DOHH2 (cell line): Measurements from ENCODE around the gene URB1.
"Not testable (repeated sequence)": the region's sequence is repeated elsewhere in the genome, so short reads cannot be mapped to it uniquely, and the experiment has no call there.

Experiments used
- EZH2phosphoT487 ChIP-seq: fragments of 200-600 bp; sonication (generic); IDR thresholded peaks from 2 replicates; pipeline ENCODE4 v1.6.1; 2017; ENCODE audit warnings: borderline replicate concordance, mild to moderate bottlenecking, antibody characterized with exemption, low read length, moderate library complexity, mixed read lengths
- TF ChIP-seq, protein P1 (sequence below): fragments of 200-600 bp; sonication (generic); IDR thresholded peaks from one replicate; pipeline ENCODE4 v1.5.1; 2014; ENCODE audit warnings: antibody characterized with exemption, mild to moderate bottlenecking, low read depth, low read length; ENCODE audit not compliant: poor library complexity, severe bottlenecking

DNA sequence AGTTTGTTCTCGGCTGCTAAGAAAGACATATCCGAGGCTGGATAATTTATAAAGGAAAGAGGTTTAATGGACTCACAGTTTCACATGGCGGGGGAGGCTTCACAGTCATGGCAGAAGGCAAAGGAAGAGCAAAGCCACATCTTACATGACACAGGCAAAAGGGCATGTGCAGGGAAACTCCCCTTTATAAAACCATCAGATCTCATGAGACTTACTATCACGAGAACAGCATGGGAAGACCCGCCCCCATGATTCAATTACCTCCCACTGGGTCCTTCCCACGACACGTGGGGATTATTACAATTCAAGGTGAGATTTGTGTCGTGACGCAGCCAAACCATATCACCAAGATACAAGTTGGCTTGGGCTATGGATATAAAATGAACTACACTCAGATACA is 81.8 kb downstream of the URB1 start:
- TF ChIP-seq, protein P1, sequence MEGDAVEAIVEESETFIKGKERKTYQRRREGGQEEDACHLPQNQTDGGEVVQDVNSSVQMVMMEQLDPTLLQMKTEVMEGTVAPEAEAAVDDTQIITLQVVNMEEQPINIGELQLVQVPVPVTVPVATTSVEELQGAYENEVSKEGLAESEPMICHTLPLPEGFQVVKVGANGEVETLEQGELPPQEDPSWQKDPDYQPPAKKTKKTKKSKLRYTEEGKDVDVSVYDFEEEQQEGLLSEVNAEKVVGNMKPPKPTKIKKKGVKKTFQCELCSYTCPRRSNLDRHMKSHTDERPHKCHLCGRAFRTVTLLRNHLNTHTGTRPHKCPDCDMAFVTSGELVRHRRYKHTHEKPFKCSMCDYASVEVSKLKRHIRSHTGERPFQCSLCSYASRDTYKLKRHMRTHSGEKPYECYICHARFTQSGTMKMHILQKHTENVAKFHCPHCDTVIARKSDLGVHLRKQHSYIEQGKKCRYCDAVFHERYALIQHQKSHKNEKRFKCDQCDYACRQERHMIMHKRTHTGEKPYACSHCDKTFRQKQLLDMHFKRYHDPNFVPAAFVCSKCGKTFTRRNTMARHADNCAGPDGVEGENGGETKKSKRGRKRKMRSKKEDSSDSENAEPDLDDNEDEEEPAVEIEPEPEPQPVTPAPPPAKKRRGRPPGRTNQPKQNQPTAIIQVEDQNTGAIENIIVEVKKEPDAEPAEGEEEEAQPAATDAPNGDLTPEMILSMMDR, result not testable (repeated sequence)
- TF ChIP-seq EZH2phosphoT487, result not testable (repeated sequence)
